Karpas-422 (cell line): Measurements from ENCODE around the gene KLHDC10. TPM values are rescaled to one million over a fixed set of nuclear protein-coding genes. Genes with fewer than 3 reads are reported as not detected.
"Not testable (repeated sequence)": the region's sequence is repeated elsewhere in the genome, so short reads cannot be mapped to it uniquely, and the experiment has no call there.

Source experiments
- DNase-seq: peaks from one replicate; pipeline ENCODE4 v3.0.0-alpha.2; 2015
- H2AFZ ChIP-seq: fragments of 200-600 bp; sonication (generic); 2 replicates; pipeline ENCODE4 v1.6.1; 2014; ENCODE audit warnings: antibody characterized with exemption, low read length, mixed read lengths
- H3K27ac ChIP-seq: fragments of 200-600 bp; sonication (generic); 2 replicates; pipeline ENCODE4 v1.5.1; 2014; ENCODE audit warnings: mild to moderate bottlenecking, low read length, moderate library complexity
- H3K27me3 ChIP-seq: fragments of 200-600 bp; sonication (generic); 2 replicates; pipeline ENCODE4 v1.6.1; 2014; ENCODE audit warnings: low read length, mixed read lengths
- H3K36me3 ChIP-seq: fragments of 200-600 bp; sonication (generic); 2 replicates; pipeline ENCODE4 v1.6.1; 2014; ENCODE audit warnings: low read length, mixed read lengths; ENCODE audit not compliant: insufficient read depth
- H3K4me1 ChIP-seq: fragments of 200-600 bp; sonication (generic); 2 replicates; pipeline ENCODE4 v1.6.1; 2014; ENCODE audit warnings: mild to moderate bottlenecking, low read length, mixed read lengths
- H3K4me2 ChIP-seq: fragments of 200-600 bp; sonication (generic); 2 replicates; pipeline ENCODE4 v1.6.1; 2014; ENCODE audit warnings: low read length, low read depth, mild to moderate bottlenecking; ENCODE audit not compliant: poor library complexity, severe bottlenecking
- H3K4me3 ChIP-seq: fragments of 200-600 bp; sonication (generic); 2 replicates; pipeline ENCODE4 v1.5.1; 2014; ENCODE audit warnings: mild to moderate bottlenecking, antibody characterized with exemption, low read length, mixed read lengths
- H3K79me2 ChIP-seq: fragments of 200-600 bp; sonication (generic); 2 replicates; pipeline ENCODE4 v1.6.1; 2014; ENCODE audit warnings: mild to moderate bottlenecking, low read length, mixed read lengths
- H3K9ac ChIP-seq: fragments of 200-600 bp; sonication (generic); 2 replicates; pipeline ENCODE4 v1.6.0; 2014; ENCODE audit warnings: low read length
- H3K9me2 ChIP-seq: fragments of 200-600 bp; sonication (generic), shearing (Covaris generic); replicated peaks from 2 replicates; pipeline ENCODE4 v1.6.0; 2014; ENCODE audit warnings: mild to moderate bottlenecking, low read length, moderate library complexity; ENCODE audit not compliant: insufficient read depth
- H3K9me3 ChIP-seq: fragments of 300-700, 200-600 bp; sonication (generic); 2 replicates; pipeline ENCODE4 v1.6.1; 2014; ENCODE audit warnings: low read length, mixed read lengths
- H4K20me1 ChIP-seq: fragments of 200-600 bp; sonication (generic); 2 replicates; pipeline ENCODE4 v1.6.1; 2014; ENCODE audit warnings: mild to moderate bottlenecking, antibody characterized with exemption, low read length, low read depth; ENCODE audit not compliant: insufficient read depth
- total RNA-seq: library from RNA; depleted of rRNA; stranded (reverse); fragments of >200 nt; shearing (Covaris generic); gene quantifications from 2 replicates; pipeline ENCODE4 v1.2.3, GENCODE V29; 2014; ENCODE audit warnings: low replicate concordance

Gene KLHDC10
- total RNA-seq, 1 experiment from 2014 or later = 14.1 TPM

DNA sequence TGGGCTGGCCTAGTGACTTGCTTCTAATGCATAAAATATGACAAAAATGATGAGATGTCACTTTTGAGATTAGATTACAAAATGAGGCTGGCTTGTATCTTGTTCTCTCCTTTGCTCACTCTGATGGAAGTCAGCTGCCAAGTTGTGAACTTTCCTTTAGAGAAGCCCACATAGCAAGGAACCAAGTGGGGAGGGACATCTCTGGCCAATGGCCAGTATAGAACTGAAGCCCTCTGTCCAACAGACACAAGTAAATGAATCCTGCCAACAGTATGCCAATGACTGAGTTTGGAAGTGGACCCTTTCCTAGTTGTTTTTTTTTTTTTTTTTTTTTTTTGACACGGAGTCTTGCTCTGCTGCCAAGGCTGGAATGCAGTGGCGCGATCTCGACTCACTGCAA, 22.5 kb upstream of the KLHDC10 start:
- no peak overlapping the region for H2AFZ ChIP-seq
- H3K36me3 ChIP-seq = peaks cover 16% of the 10 kb centered on the region
- no peak overlapping the region for H3K4me3 ChIP-seq
- no peaks in the 10 kb centered on the region for H3K9me3 ChIP-seq
- DNase-seq = no peak
- peaks cover 14% of the 10 kb centered on the region for H3K4me1 ChIP-seq
- peaks cover 45% of the 10 kb centered on the region for H3K79me2 ChIP-seq
- H3K27ac ChIP-seq = no peak overlapping the region
- H3K9ac ChIP-seq = no peak overlapping the region
- H3K9me2 ChIP-seq = 0 out of 2 replicates have a peak, but pooled peaks cover 4% of the 10 kb centered on the region
- H4K20me1 ChIP-seq = no peaks in the 10 kb centered on the region
- no peak overlapping the region for H3K4me2 ChIP-seq
- no peaks in the 10 kb centered on the region for H3K27me3 ChIP-seq

DNA sequence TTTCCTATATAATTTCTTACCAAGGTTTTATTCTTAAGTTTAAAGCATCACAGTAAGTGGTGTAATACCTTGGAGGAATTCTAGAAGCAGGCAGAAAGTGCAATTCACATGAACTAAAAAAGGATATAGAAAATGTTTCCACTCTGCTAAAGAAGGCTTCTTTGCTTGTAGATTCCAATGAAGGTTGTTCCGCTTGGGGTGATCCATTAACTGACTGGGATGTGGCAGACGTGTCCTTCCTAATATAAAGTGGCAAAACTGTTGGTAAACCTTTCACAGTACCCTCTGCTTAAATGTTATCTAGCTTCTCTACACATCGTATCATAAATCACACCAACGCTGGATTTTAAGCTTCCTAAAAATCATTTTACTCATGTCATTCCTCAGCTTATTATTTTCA, 21.4 kb upstream of the KLHDC10 start:
- H3K27me3 ChIP-seq = no peaks in the 10 kb centered on the region

DNA sequence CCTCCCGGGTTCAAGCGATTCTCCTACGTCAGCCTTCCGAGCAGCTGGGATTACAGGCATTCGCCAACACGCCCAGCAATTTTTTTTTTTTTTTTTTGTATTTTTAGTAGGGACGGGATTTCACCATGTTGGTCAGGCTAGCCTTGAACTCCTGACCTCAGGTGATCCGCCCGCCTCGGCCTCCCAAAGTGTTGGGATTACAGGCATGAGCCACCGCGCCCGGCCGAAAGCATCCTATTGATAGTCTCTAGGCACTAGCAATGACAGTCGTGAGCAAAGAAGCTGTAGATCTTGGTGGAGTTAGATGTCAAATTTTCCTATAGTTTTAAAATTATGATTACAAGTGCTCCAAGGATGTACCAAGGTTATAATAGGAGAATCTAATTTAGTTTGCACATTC, 18.1 kb upstream of the KLHDC10 start:
- H3K36me3 ChIP-seq, DNase-seq: not testable (repeated sequence)
- peaks cover 18% of the 10 kb centered on the region for H3K4me1 ChIP-seq

More for the DNA sequence above, 21.4 kb upstream of the KLHDC10 start:
- Histone ChIP-seq H3K27ac (no peak overlapping the region), H3K9ac (no peak overlapping the region), H2AFZ (no peak overlapping the region), H3K4me3 (no peak overlapping the region), H4K20me1 (no peaks in the 10 kb centered on the region), H3K79me2 (peaks cover 40% of the 10 kb centered on the region), H3K9me2 (0 out of 2 replicates have a peak, but pooled peaks cover 4% of the 10 kb centered on the region), H3K4me1 (peaks cover 14% of the 10 kb centered on the region), H3K4me2 (peak overlapping the region; percentile 94), H3K9me3 (no peaks in the 10 kb centered on the region), H3K36me3 (peaks cover 9% of the 10 kb centered on the region; the same call in 1 of the 2 replicates)
- no peak for DNase-seq

DNA sequence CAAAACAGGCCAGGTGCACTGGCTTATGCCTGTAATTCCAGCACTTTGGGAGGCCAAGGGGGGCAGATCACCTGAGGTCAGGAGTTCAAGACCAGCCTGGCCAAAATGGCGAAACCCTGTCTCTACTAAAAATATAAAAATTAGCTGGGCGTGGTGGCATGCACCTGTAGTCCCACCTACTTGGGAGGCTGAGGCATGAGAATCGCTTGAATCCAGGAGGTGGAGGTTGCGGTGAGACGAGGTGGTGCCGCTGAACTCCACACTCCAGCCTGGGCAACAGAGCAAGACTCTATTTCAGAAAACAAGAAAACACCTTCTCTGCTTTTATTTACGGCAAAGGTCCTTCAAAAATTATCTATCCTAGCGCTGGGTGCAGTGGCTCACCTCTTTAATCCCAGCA, 15.1 kb upstream of the KLHDC10 start:
- H3K9ac ChIP-seq, H3K79me2 ChIP-seq, H3K36me3 ChIP-seq, H3K4me3 ChIP-seq, H3K9me2 ChIP-seq, H3K9me3 ChIP-seq, H3K27me3 ChIP-seq, H3K27ac ChIP-seq, DNase-seq, H2AFZ ChIP-seq, H3K4me2 ChIP-seq, H4K20me1 ChIP-seq: not testable (repeated sequence)
- peaks cover 16% of the 10 kb centered on the region for H3K4me1 ChIP-seq

More for the DNA sequence above, 18.1 kb upstream of the KLHDC10 start:
- H3K79me2 ChIP-seq = peaks cover 36% of the 10 kb centered on the region
- 0 out of 2 replicates have a peak overlapping the region, but pooled peaks have one; percentile 5 for H2AFZ ChIP-seq
- H3K9me2 ChIP-seq, H3K4me2 ChIP-seq, H4K20me1 ChIP-seq, H3K27me3 ChIP-seq, H3K4me3 ChIP-seq, H3K9ac ChIP-seq, H3K27ac ChIP-seq, H3K9me3 ChIP-seq: not testable (repeated sequence)

DNA sequence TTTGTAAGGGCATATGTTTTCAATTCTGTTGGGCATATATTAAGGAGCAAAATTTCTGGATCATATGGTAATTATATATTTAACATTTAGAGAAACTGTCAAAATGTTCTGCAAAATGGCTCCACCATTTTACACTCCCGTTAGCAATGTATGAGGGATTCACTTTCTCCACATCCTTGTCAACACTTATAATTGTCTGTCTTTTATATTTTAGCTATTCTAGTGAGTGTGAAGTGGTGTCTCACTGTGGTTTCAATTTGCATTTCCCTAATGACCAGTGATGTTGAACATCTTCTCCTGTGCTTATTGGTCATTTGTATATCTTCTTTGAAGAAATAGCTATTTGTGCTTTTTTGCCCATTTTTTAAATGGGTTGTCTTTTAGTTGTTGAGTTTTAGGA, 8.1 kb upstream of the KLHDC10 start:
- H3K36me3 ChIP-seq = no peaks in the 10 kb centered on the region
- 0 out of 2 replicates have a peak, but pooled peaks cover 4% of the 10 kb centered on the region for H3K4me1 ChIP-seq
- no peak overlapping the region for H2AFZ ChIP-seq

DNA sequence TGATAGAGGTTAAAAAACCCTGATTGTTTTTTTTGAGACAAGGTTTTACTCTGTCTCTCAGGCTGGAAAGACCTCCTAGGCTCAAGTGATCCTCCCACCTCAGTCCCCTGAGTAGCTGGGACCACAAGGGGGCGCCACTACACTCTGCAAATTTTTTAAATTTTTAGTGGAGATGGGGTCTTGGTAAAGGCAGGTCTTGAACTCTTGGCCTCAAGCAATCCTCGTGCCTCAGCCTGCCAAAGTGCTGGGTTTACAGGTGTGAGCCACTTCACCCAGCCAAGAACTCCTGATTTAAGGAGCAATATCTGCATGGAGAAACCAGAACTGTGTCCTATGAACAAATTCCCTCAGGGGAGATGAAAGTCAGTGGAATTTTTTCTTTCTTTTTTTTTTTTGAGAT, 7.3 kb upstream of the KLHDC10 start:
- H2AFZ ChIP-seq = no peak overlapping the region
- H3K27ac ChIP-seq = no peak overlapping the region

More for the DNA sequence above, 8.1 kb upstream of the KLHDC10 start:
- Histone ChIP-seq H3K9ac (no peak overlapping the region), H3K9me2 (no peaks in the 10 kb centered on the region), H3K27me3 (no peaks in the 10 kb centered on the region), H3K9me3 (no peaks in the 10 kb centered on the region), H3K27ac (no peak overlapping the region), H3K4me3 (no peak overlapping the region), H3K79me2 (no peaks in the 10 kb centered on the region), H3K4me2 (no peak overlapping the region), H4K20me1 (no peaks in the 10 kb centered on the region)
- DNase-seq = no peak

DNA sequence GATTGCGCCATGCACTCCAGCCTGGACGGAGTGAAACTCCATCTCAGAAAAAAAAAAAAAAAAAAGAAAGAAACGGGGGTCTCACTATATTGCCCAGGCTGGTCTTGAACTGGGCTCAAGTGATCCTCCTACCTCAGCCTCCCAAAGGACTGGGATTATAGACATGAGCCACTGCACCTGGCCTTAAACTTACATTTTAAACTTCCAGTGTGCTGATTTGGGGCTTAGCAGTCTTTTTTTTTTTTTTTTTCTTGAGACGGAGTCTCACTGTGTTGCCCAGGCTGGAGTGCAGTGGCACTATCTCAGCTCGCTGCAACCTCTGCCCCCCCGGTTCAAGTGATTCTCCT, 5.8 kb upstream of the KLHDC10 start:
- H3K4me3 ChIP-seq, H3K27ac ChIP-seq, H2AFZ ChIP-seq, H3K9ac ChIP-seq, H3K36me3 ChIP-seq, H3K4me1 ChIP-seq, H4K20me1 ChIP-seq, H3K79me2 ChIP-seq, H3K9me2 ChIP-seq, H3K9me3 ChIP-seq, H3K4me2 ChIP-seq, H3K27me3 ChIP-seq, DNase-seq: not testable (repeated sequence)

More for the DNA sequence above, 7.3 kb upstream of the KLHDC10 start:
- H4K20me1 ChIP-seq = no peaks in the 10 kb centered on the region
- no peaks in the 10 kb centered on the region for H3K79me2 ChIP-seq
- H3K9me2 ChIP-seq = no peaks in the 10 kb centered on the region
- no peak overlapping the region for H3K4me3 ChIP-seq
- H3K4me2 ChIP-seq = no peak overlapping the region
- no peak overlapping the region for H3K9ac ChIP-seq
- no peaks in the 10 kb centered on the region for H3K27me3 ChIP-seq
- no peaks in the 10 kb centered on the region for H3K9me3 ChIP-seq
- peak; percentile 95 for DNase-seq
- H3K4me1 ChIP-seq = 0 out of 2 replicates have a peak, but pooled peaks cover 4% of the 10 kb centered on the region
- no peaks in the 10 kb centered on the region for H3K36me3 ChIP-seq

DNA sequence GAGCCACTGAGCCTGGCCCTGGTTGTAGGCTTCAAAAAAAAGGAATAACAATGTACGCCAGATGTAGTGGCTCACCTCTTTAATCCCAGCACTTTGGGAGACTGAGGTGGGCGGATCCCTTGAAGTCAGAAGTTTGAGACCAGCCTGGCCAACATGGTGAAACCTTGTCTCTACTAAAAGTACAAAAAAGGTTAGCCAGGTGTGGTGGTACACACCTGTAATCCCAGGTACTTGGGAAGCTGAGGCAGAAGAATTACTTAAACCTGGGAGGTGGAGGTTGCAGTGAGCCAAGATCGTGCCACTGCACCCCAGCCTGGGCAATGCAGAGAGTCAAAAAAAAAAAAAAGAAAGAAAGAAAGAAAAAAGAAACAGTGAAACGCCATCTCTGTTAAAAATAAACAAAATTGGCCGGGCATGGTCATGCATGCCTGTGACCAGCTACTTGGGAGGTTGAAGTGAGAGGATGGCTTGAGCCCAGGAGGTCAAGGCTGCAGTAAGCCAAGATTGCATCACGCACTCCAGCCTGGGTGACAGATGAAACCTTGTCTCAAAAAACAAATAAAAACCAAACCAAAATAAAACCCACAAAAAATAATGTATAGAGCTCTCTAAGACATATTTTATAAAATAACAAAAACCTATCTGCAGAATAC, 4.7 kb upstream of the KLHDC10 start:
- H3K36me3 ChIP-seq = no peaks in the 10 kb centered on the region
- H4K20me1 ChIP-seq = no peaks in the 10 kb centered on the region
- no peak overlapping the region for H3K9ac ChIP-seq
- no peaks in the 10 kb centered on the region for H3K27me3 ChIP-seq
- no peak for DNase-seq
- no peak overlapping the region for H3K27ac ChIP-seq
- no peak overlapping the region for H2AFZ ChIP-seq
- no peaks in the 10 kb centered on the region for H3K9me3 ChIP-seq
- H3K9me2 ChIP-seq = no peaks in the 10 kb centered on the region
- H3K4me1 ChIP-seq = peaks cover 9% of the 10 kb centered on the region
- H3K4me2 ChIP-seq = no peak overlapping the region
- H3K79me2 ChIP-seq = peaks cover 3% of the 10 kb centered on the region
- H3K4me3 ChIP-seq = no peak overlapping the region
